ENCODE results near the gene TENM4.

The TENM4 gene

GRCh38 chr11:78825591-78826020, 615.2 kb downstream of the TENM4 start:
- TF ChIP-seq POLR2AphosphoS5 (IDR thresholded peaks at IDR 0.05; ENCODE audit: low read depth, low read length) (no peak), SIN3A (IDR thresholded peaks at IDR 0.05; ENCODE audit: borderline replicate concordance, insufficient read depth, low read length) (no peak), FOXP2 (optimal IDR thresholded peaks at IDR 0.05; ENCODE audit: borderline replicate concordance, extremely low read depth, extremely low read length, insufficient read depth) (no peak), TAF1 (IDR thresholded peaks at IDR 0.05; ENCODE audit: borderline replicate concordance, insufficient read depth, low read length) (no peak), REST (IDR thresholded peaks at IDR 0.05; ENCODE audit: insufficient read depth in 1 of 2, low read depth in 2 of 2, low read length in 2 of 2) (no peak)

GRCh38 chr11:78823588-78823987, 617.2 kb downstream of the TENM4 start:
- TF ChIP-seq SIN3A (IDR thresholded peaks at IDR 0.05; ENCODE audit: borderline replicate concordance, insufficient read depth, low read length), result no peak

- no peak for TF ChIP-seq TAF1 (IDR thresholded peaks at IDR 0.05; ENCODE audit: borderline replicate concordance, insufficient read depth, low read length)
- TF ChIP-seq REST (IDR thresholded peaks at IDR 0.05; ENCODE audit: insufficient read depth in 1 of 2, low read depth in 2 of 2, low read length in 2 of 2), result no peak
- TF ChIP-seq SIN3A (IDR thresholded peaks at IDR 0.05; ENCODE audit: borderline replicate concordance, insufficient read depth, low read length), result no peak
These were observed 617.9 kb downstream of the TENM4 start for GRCh38 chr11:78822931-78823423.

GRCh38 chr11:78821371-78822306, 619.2 kb downstream of the TENM4 start:
- TF ChIP-seq REST (IDR thresholded peaks at IDR 0.05; ENCODE audit: insufficient read depth in 1 of 2, low read depth in 2 of 2, low read length in 2 of 2) (no peak), FOXP2 (optimal IDR thresholded peaks at IDR 0.05; ENCODE audit: borderline replicate concordance, extremely low read depth, extremely low read length, insufficient read depth) (no peak), TAF1 (IDR thresholded peaks at IDR 0.05; ENCODE audit: borderline replicate concordance, insufficient read depth, low read length) (no peak), SIN3A (IDR thresholded peaks at IDR 0.05; ENCODE audit: borderline replicate concordance, insufficient read depth, low read length) (no peak), POLR2AphosphoS5 (IDR thresholded peaks at IDR 0.05; ENCODE audit: low read depth, low read length) (no peak)

GRCh38 chr11:78820741-78821140, 620.1 kb downstream of the TENM4 start:
- no peak for TF ChIP-seq REST (IDR thresholded peaks at IDR 0.05; ENCODE audit: insufficient read depth in 1 of 2, low read depth in 2 of 2, low read length in 2 of 2)
